Smooth muscle cell (in vitro differentiated cells): ENCODE data around the gene IFI27L1. TPM values are rescaled to one million over a fixed set of nuclear protein-coding genes. Genes with fewer than 3 reads are reported as not detected.

ENCODE experiments used
- DNase-seq: peaks from one replicate; lab custom pipeline; 2025; ENCODE audit not compliant: unreplicated experiment; lab: John Stamatoyannopoulos, UW
- H2AFZ ChIP-seq: fragments of 200-600 bp; sonication (generic); 2 replicates; pipeline ENCODE4 v1.6.0; 2016; ENCODE audit warnings: antibody characterized with exemption, low read depth, mild to moderate bottlenecking
- H3F3A ChIP-seq: fragments of 200-600 bp; sonication (generic); 2 replicates; pipeline ENCODE4 v1.6.0; 2017; ENCODE audit warnings: antibody characterized with exemption, low read depth
- H3K27ac ChIP-seq: fragments of 200-600 bp; sonication (generic); 2 replicates; pipeline ENCODE4 v1.5.1; 2016; ENCODE audit warnings: low read depth, mild to moderate bottlenecking
- H3K27me3 ChIP-seq: fragments of 200-600 bp; sonication (generic); 2 replicates; pipeline ENCODE4 v1.6.1; 2016; ENCODE audit warnings: low read depth, mild to moderate bottlenecking
- H3K36me3 ChIP-seq: fragments of 200-600 bp; sonication (generic); 2 replicates; pipeline ENCODE4 v1.5.1; 2016; ENCODE audit warnings: low read depth
- H3K4me1 ChIP-seq: fragments of 200-600 bp; sonication (generic); 2 replicates; pipeline ENCODE4 v1.5.1; 2016; ENCODE audit warnings: low read depth
- H3K4me2 ChIP-seq: fragments of 200-600 bp; sonication (generic); 2 replicates; pipeline ENCODE4 v1.6.0; 2016; ENCODE audit warnings: mild to moderate bottlenecking
- H3K4me3 ChIP-seq: fragments of 200-600 bp; sonication (generic); 2 replicates; pipeline ENCODE4 v1.5.1; 2016; ENCODE audit warnings: mild to moderate bottlenecking
- H3K79me2 ChIP-seq: fragments of 200-600 bp; sonication (generic); 2 replicates; pipeline ENCODE4 v1.6.0; 2016; ENCODE audit warnings: low read depth, mild to moderate bottlenecking
- H3K9ac ChIP-seq: fragments of 200-600 bp; sonication (generic); 2 replicates; pipeline ENCODE4 v1.6.0; 2016; ENCODE audit warnings: low read depth
- H3K9me3 ChIP-seq: fragments of 200-600 bp; sonication (generic); replicated peaks from 2 replicates; pipeline ENCODE4 v1.5.1; 2016; ENCODE audit warnings: low read depth
- H4K20me1 ChIP-seq: fragments of 200-600 bp; sonication (generic); 2 replicates; pipeline ENCODE4 v1.6.0; 2016; ENCODE audit warnings: low read depth
- CTCF ChIP-seq: fragments of 200-600 bp; sonication (generic); IDR thresholded peaks from 2 replicates; pipeline ENCODE4 v1.5.1; 2017; ENCODE audit warnings: borderline replicate concordance, mild to moderate bottlenecking, antibody characterized with exemption; ENCODE audit not compliant: insufficient read depth, poor library complexity, severe bottlenecking
- WGBS: methylation state at CpG from one replicate; pipeline ENCODE4 v1.1.7; 2016; ENCODE audit warnings: low lambda C conversion rate; 5-methylcytosine and 5-hydroxymethylcytosine counted together
- polyA plus RNA-seq: library from polyadenylated mRNA; unstranded; fragments of >200 nt; fragmentation: Nextera tagmentation; extraction: Ambion mirVana; gene quantifications from 2 replicates; pipeline ENCODE4 v1.2.1, GENCODE V29; 2016
- total RNA-seq: library from RNA; depleted of rRNA; stranded (reverse); fragments of >200 nt; gene quantifications from 2 replicates; pipeline ENCODE4 v1.2.3, GENCODE V29; 2014

Gene IFI27L1
- total and polyA plus RNA-seq, 2 experiments from 2014 or later = 2.9 to 38.2 TPM

- Histone ChIP-seq H3K36me3 (no peaks in the 10 kb centered on the region), H3K4me3 (no peak overlapping the region), H3K9ac (no peak overlapping the region), H3K4me1 (no peaks in the 10 kb centered on the region), H3K9me3 (no peaks in the 10 kb centered on the region), H3F3A (no peaks in the 10 kb centered on the region), H3K27ac (no peak overlapping the region), H2AFZ (no peak overlapping the region), H3K27me3 (no peaks in the 10 kb centered on the region), H4K20me1 (no peaks in the 10 kb centered on the region), H3K79me2 (no peaks in the 10 kb centered on the region), H3K4me2 (no peak overlapping the region)
- no peak for DNase-seq
- WGBS = 95% methylated on average over 15 of the region's 15 CpGs
- TF ChIP-seq CTCF = no peak
Observed at GRCh38 chr14:94115631-94116030, 34.5 kb downstream of the IFI27L1 start.

GRCh38 chr14:94116701-94117100 is 35.6 kb downstream of the IFI27L1 start:
- H3K4me1 ChIP-seq = no peaks in the 10 kb centered on the region
- H3K27me3 ChIP-seq = no peaks in the 10 kb centered on the region
- DNase-seq = no peak
- no peaks in the 10 kb centered on the region for H4K20me1 ChIP-seq
- WGBS = 91% methylated on average over 10 of the region's 10 CpGs
- H3K27ac ChIP-seq = no peak overlapping the region
- no peaks in the 10 kb centered on the region for H3K36me3 ChIP-seq
- H3K9ac ChIP-seq = no peak overlapping the region
- H3K4me2 ChIP-seq = no peak overlapping the region
- no peaks in the 10 kb centered on the region for H3K79me2 ChIP-seq
- no peak for TF ChIP-seq CTCF
- H3F3A ChIP-seq = no peaks in the 10 kb centered on the region
- no peaks in the 10 kb centered on the region for H3K9me3 ChIP-seq
- no peak overlapping the region for H3K4me3 ChIP-seq
- no peak overlapping the region for H2AFZ ChIP-seq

- 87% methylated on average over 9 of the region's 9 CpGs for WGBS
- DNase-seq = no peak
- Histone ChIP-seq H3K27me3 (no peaks in the 10 kb centered on the region), H3K4me3 (no peak overlapping the region), H4K20me1 (no peaks in the 10 kb centered on the region), H3K27ac (no peak overlapping the region), H3F3A (no peaks in the 10 kb centered on the region), H3K4me2 (no peak overlapping the region), H2AFZ (no peak overlapping the region), H3K9me3 (no peaks in the 10 kb centered on the region), H3K79me2 (no peaks in the 10 kb centered on the region), H3K36me3 (no peaks in the 10 kb centered on the region), H3K9ac (no peak overlapping the region), H3K4me1 (no peaks in the 10 kb centered on the region)
- no peak for TF ChIP-seq CTCF
Observed at GRCh38 chr14:94117856-94118255, 36.7 kb downstream of the IFI27L1 start.

GRCh38 chr14:94119071-94119470 is 38.0 kb downstream of the IFI27L1 start:
- no peaks in the 10 kb centered on the region for H4K20me1 ChIP-seq
- no peaks in the 10 kb centered on the region for H3K9me3 ChIP-seq
- no peak overlapping the region for H3K4me2 ChIP-seq
- H3K36me3 ChIP-seq = no peaks in the 10 kb centered on the region
- no peaks in the 10 kb centered on the region for H3K4me1 ChIP-seq
- no peaks in the 10 kb centered on the region for H3K79me2 ChIP-seq
- no peaks in the 10 kb centered on the region for H3F3A ChIP-seq
- H3K27ac ChIP-seq = no peak overlapping the region
- no peak overlapping the region for H3K9ac ChIP-seq
- TF ChIP-seq CTCF = no peak
- no peaks in the 10 kb centered on the region for H3K27me3 ChIP-seq
- no peak overlapping the region for H3K4me3 ChIP-seq
- DNase-seq = no peak
- H2AFZ ChIP-seq = no peak overlapping the region
